Frontal cortex (tissue), 4 donors: ENCODE results near the gene LMNA. TPM values are rescaled to one million over a fixed set of nuclear protein-coding genes. Genes with fewer than 3 reads are reported as not detected.

Source experiments
- DNase-seq, 2 donors: peaks; one replicate each; pipeline ENCODE4 v3.0.0; 2012; ENCODE audit warnings: low spot score in 2 of 2
- FAIRE-seq: peaks from 2 replicates; lab custom pipeline; 2012; peaks lifted over from hg19 to GRCh38; lab: Jason Lieb, UNC
- total RNA-seq: library from RNA; depleted of rRNA; stranded (reverse); fragments of >200 nt; gene quantifications from one replicate; pipeline ENCODE4 v1.2.3, GENCODE V29; 2014
- donor health status: control.
- donor health status: control.
- donor health status: control.

LMNA gene
- total RNA-seq, 1 donor from 2014 or later = 14.3 TPM

DNA sequence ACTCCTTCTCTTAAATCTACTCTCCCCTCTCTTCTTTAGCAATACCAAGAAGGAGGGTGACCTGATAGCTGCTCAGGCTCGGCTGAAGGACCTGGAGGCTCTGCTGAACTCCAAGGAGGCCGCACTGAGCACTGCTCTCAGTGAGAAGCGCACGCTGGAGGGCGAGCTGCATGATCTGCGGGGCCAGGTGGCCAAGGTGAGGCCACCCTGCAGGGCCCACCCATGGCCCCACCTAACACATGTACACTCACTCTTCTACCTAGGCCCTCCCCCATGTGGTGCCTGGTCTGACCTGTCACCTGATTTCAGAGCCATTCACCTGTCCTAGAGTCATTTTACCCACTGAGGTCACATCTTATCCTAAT, 16.0 kb downstream of the LMNA start:
- no peak for DNase-seq
- FAIRE-seq = no peak

GRCh38 chr1:156134716-156135435, 20.4 kb downstream of the LMNA start:
- FAIRE-seq = no peak

GRCh38 chr1:156135930-156136871, 21.7 kb downstream of the LMNA start:
- DNase-seq (no peak), FAIRE-seq (no peak)

More at GRCh38 chr1:156134716-156135435, 20.4 kb downstream of the LMNA start:
- no peak for DNase-seq

DNA sequence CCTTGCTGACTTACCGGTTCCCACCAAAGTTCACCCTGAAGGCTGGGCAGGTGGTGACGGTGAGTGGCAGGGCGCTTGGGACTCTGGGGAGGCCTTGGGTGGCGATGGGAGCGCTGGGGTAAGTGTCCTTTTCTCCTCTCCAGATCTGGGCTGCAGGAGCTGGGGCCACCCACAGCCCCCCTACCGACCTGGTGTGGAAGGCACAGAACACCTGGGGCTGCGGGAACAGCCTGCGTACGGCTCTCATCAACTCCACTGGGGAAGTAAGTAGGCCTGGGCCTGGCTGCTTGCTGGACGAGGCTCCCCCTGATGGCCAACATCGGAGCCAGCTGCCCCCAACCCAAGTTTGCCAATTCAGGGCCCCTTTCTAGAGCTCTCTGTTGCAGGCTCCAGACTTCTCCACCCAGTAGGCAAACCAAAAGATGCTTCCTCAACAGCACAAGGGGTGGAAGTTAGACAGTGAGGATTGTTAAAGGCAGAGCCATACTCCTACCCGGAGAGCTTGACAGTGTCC, 22.5 kb downstream of the LMNA start:
- DNase-seq (no peak), FAIRE-seq (no peak)

GRCh38 chr1:156138458-156138867, 24.0 kb downstream of the LMNA start:
- FAIRE-seq (no peak), DNase-seq (no peak)

- peak in 1 of 2 donors; percentile 51 for DNase-seq
- FAIRE-seq = no peak
Measured at GRCh38 chr1:156140879-156141707, 26.6 kb downstream of the LMNA start.

DNA sequence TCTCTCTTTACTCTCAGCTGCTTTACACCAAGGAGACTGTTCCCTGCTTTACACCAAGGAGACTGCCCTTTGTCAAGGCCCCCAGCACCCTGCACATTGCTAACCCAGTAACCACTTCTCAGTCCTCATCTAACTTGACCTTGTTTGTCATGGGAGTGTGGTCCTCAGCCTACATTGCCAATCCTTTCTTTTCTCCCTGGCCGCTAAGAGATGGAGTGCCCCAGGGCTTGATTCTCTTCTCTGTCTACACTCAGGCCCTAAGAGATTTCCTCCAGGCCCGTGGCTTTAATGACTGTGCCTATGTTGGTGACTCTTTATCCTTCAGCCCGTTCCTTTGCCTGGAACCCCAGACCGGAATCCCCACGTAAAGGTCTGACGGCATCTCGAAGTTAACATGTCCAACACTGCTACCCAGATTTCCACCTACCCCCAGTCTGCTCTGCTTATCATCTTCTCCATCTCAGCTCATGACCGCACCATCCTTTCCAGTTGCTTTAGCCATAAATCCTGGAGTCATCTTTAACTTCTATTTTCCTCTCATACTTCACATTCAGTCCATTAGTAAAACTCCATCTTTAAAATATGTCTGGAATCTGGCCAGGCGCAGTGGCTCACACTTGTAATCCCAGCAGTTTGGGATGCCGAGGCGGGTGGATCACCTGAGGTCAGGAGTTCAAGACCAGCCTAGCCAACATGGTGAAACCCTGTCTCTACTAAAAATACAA, 29.4 kb downstream of the LMNA start:
- FAIRE-seq (no peak), DNase-seq (no peak)

- no peak for FAIRE-seq
- no peak for DNase-seq
Measured at GRCh38 chr1:156144742-156145141, 30.2 kb downstream of the LMNA start.

- DNase-seq = no peak
- no peak for FAIRE-seq
Measured at GRCh38 chr1:156145650-156146019, 31.1 kb downstream of the LMNA start.

DNA sequence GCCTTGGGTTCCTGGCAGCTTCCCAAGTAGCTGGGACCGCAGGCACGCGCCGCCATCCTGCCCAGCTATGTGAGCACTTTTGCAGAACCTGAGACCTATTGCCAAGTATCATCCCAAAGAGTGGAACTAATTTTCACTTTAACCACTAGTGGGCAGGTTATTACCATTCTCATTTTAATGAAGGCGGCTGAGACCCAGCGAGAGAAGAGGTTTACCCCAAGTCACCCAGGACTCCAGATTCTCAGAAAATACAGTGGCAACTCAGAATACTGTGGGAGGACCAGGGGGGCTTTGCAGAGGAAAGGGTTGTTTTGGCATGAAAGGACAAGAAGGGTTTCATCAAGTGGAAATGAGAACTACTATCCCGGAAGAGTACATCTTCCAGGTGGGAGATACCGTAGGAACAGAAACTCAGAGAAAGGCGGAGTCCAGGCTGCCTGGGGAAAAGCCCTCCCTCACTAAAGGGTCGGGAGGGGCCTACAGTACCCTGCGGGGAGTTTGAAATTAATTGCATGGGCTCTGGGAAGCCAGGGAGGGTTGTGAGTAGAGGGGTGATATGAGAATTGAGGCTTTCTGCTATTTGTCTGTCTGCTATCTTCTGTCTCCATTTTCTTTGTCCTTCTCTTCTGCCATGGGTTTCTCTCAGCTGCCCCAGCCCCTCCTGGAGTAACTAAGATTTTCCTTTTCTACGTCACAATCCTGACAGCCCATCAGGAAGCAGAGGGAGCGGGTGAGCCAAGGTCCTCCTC, 31.7 kb downstream of the LMNA start:
- peak; percentile 59 to 74 for DNase-seq
- no peak for FAIRE-seq

GRCh38 chr1:156146769-156147405, 32.4 kb downstream of the LMNA start:
- DNase-seq (no peak), FAIRE-seq (no peak)

DNA sequence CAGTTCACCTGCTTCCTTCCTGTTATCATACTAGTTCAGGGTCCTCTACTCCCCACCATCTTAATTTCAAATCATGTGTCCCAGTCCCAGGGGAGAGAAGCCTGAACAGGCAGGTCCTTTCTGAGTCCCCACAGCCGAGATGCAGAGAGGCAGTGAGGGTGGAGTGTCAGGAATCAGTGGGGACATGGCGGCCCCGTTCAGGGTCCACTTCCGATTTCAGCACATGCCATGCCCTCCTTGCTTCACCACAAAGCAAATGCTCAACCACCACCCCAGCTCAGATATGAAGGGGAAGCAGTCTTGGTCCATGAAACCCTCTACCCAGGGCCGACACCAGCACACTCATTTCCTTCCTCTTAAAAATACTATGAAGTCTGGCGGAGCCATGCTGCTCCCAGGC, 33.7 kb downstream of the LMNA start:
- no peak for FAIRE-seq
- no peak for DNase-seq

DNA sequence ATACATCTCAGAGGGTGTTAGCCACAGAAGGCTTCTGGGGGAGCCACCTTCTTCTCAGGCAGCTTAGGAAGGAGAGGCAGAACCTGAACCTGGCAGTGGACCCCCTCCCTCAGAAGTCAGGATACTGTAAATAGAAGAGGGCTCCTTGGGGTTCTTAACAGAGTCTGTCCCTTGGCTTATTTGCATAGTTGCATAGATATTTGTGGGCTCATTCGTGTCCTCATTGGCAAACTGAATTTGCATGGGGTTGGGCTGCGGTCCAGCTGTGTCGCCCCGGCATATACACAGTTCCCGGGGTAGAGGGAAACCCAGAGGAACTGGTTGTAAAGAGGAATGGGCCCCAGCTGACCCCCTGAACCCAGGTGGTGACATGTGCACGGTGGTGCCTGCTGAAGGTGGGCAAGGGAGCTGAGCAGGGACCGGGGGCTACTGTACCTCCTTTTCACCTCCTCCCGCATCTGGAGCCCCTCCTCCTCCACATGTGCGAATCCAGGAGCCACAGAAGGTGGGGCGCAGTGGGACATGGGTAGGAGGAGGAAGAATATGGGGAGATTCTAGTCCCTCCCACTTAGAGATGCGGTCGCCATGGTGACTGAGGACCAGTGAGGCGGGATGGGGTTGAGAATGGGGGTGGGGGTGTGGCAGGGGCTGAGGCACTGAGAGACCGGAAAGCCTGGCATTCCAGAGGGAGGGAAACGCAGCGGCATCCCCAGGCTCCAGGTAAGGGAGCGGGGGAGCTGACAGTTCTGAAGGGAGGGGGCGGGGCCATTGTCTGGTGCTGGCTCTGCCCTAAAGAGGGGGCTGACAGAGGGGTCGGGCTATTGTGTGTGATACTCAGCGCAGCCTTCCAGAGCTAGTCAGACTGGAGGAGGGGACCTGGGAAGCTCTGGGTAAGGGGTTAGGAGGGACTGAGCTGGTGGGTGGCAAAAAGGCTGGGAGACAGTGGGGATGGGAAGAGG, 35.1 kb downstream of the LMNA start:
- no peak for DNase-seq
- no peak for FAIRE-seq

DNA sequence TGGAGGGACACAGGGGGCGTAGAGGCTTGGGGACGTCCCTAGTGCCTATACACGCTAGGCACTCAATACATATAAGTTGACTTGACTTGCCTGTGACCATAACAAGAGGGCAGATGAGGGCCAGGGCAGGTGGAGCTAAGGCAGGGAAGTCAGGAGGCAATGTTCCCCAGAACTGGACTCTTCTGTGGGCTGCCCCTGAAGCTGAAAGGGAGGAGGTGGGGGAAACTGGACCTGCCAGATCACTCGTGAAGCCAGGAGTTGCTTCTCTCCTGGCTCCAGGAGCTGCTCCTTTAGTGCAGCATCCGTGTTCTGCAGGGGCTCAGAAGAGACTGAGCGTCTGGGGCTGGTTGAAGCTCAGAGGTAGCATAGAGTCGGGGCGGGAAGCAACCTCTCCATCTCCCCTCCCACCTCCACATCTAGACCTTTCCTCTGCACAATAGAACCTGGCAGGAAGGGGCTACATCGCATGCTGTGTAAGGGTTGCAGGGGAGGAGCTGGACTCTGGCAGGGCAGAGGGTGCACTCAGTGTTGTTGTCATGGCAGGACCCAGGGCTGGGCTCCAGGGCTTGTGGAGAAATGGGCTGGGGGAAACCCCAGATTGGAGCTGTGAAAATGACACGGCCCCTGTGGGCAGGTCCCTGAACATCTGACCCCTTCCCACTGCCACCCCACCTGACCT, 36.0 kb downstream of the LMNA start:
- no peak for DNase-seq
- FAIRE-seq = no peak

- FAIRE-seq = no peak
- DNase-seq = no peak
Measured at GRCh38 chr1:156151093-156151688, 36.7 kb downstream of the LMNA start.

- DNase-seq (no peak), FAIRE-seq (no peak)
Measured at GRCh38 chr1:156152628-156153027, 38.1 kb downstream of the LMNA start.
